Spleen (tissue), 7 donors: ENCODE data around the gene CTSZ.

Experiments used
- CTCF ChIP-seq, 11 experiments: fragments of 200-600 bp in 7 of 11; fragments of 450-650 bp in 4 of 11; sonication (generic) in 4 of 11; IDR thresholded peaks in 8 of 11; conservative IDR thresholded peaks in 3 of 11; 1 replicate in 7 of 11; 2 replicates in 4 of 11; pipeline versions ENCODE4 v1.4.0 to v1.8.0; 2016 to 2021; ENCODE audit warnings: antibody characterized with exemption in 11 of 11, inconsistent platforms in 4 of 11, mild to moderate bottlenecking in 1 of 11
- POLR2A ChIP-seq, 3 donors: fragments of 450-650 bp; IDR thresholded peaks; one replicate each; pipeline ENCODE4 v1.5.1; 2017; ENCODE audit warnings: antibody characterized with exemption in 3 of 3, mild to moderate bottlenecking in 1 of 3
- POLR2AphosphoS5 ChIP-seq, 3 donors: sonication (generic); formaldehyde crosslinking; IDR thresholded peaks; one replicate each; pipeline ENCODE4 v1.5.1; 2017; ENCODE audit warnings: antibody characterized with exemption in 3 of 3
- donor health status: DM: no; HTN: no; CAD: no; lungs with moderate emphysema.
- donor health status: DM: no; HTN: no; CAD: no.
- donor health status: DM: no; HTN: no; CAD: no.

GRCh38 chr20:59044295-59044694 is 37.2 kb upstream of the CTSZ start:
- TF ChIP-seq CTCF (IDR thresholded peaks at IDR 0.05 in 8 of 11, conservative IDR thresholded peaks at IDR 0.05 in 3 of 11) (no peak), POLR2A (IDR thresholded peaks at IDR 0.05) (no peak), POLR2AphosphoS5 (IDR thresholded peaks at IDR 0.05) (no peak)
